ENCODE measurements around the gene OR2V1. TPM values are rescaled to one million over a fixed set of nuclear protein-coding genes. Genes with fewer than 3 reads are reported as not detected.
A peak's percentile ranks its signal among the peaks of the same experiment; 100 is the strongest.
"Not testable (repeated sequence)": the region's sequence is repeated elsewhere in the genome, so short reads cannot be mapped to it uniquely, and the experiment has no call there.

Gene OR2V1
- polyA plus RNA-seq, 3 donors from 2014 or later: not detected

DNA sequence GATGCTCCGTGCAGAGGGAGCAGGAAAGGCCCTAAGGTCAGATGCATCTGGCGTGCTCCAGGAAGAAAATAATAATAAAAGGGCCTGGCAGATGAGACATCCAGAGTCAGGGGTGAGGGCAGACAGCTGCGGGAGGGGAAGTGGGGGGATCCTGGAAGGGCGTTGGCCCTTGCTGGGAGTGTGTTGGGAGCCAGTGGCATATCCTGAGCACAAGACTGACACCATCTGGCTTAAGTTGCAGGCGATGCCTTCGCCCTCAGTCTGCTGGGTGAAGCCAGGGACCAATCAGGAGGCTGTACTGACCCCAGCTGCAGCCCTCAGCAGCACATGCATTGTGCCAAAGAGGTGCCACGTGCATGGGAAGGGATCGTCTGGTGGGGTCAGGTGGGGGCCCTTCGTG is 20.2 kb upstream of the OR2V1 start:
- peaks cover 0 to 2% (median 0%) of the 10 kb centered on the region in 6 donors for H3K9me3 Mint-ChIP-seq
- H3K4me1 Mint-ChIP-seq: peaks cover 0 to 3% of the 10 kb centered on the region in 2 donors
- no peaks in the 10 kb centered on the region for H3K36me3 Mint-ChIP-seq
- no peak overlapping the region for H3K4me3 Mint-ChIP-seq
- no peak overlapping the region for H3K27ac Mint-ChIP-seq
- peaks cover 3 to 23% (median 4%) of the 10 kb centered on the region in 3 donors for H3K27me3 Mint-ChIP-seq (ENCODE audit: low read depth in 3 of 3)
- no peak for DNase-seq

DNA sequence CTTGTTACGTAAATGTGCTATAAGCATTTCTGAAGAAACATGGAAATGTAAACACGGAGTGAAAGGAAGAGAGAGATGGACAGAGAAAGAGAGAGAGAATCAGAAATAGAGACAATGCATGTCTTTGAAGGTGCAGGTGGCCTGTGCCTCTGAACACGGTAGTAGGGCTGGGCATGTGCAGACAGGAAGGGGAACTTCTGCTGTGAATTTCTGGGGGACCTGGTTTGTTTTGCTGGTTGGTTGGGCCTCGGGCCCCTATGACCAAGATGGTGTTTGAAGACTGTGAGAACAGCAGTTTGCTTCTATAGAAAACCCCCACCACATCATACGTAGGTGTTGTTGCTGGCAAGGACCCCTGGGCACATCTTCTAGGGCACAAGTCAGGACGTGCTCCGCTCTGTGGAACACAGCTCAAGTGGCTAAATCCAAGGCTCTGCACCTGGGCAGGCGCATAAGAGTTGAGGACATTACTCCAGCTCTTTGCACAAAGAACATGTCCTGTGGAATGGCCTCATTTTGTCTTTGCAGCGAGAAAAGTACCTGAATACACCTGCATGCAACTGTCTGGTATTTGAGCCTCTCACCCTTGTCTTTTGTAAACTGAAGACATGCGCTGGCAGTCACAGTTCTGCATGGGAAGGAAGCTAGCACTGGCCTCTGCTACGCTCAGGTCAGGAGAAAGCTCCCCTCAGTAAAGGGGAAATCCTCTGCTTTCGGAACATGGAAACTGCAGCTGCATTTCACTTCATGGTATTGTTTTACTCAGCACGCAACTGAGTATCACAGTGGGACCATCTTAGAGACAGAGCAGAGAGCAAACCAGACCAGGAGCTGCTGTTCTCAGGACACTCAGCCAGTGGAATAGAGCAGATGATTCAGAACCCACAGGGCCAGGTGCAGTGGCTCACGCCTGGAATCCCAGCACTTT is 19.1 kb upstream of the OR2V1 start:
- DNase-seq: no peak
- Mint-ChIP-seq H3K27me3 (ENCODE audit: low read depth in 3 of 3) (peaks cover 3 to 26% (median 4%) of the 10 kb centered on the region in 3 donors), H3K27ac (no peak overlapping the region), H3K4me1 (peaks cover 0 to 3% of the 10 kb centered on the region in 2 donors), H3K4me3 (no peak overlapping the region), H3K36me3 (no peaks in the 10 kb centered on the region), H3K9me3 (peaks cover 0 to 2% (median 0%) of the 10 kb centered on the region in 6 donors)

GRCh38 chr5:181149355-181149754 is 18.4 kb upstream of the OR2V1 start:
- Mint-ChIP-seq H3K36me3 (no peaks in the 10 kb centered on the region), H3K4me3 (no peak overlapping the region), H3K27ac (no peak overlapping the region), H3K27me3 (ENCODE audit: low read depth in 3 of 3) (peaks cover 3 to 29% (median 4%) of the 10 kb centered on the region in 3 donors), H3K4me1 (peaks cover 0 to 3% of the 10 kb centered on the region in 2 donors), H3K9me3 (peaks cover 0 to 2% (median 0%) of the 10 kb centered on the region in 6 donors)
- no peak for DNase-seq

DNA sequence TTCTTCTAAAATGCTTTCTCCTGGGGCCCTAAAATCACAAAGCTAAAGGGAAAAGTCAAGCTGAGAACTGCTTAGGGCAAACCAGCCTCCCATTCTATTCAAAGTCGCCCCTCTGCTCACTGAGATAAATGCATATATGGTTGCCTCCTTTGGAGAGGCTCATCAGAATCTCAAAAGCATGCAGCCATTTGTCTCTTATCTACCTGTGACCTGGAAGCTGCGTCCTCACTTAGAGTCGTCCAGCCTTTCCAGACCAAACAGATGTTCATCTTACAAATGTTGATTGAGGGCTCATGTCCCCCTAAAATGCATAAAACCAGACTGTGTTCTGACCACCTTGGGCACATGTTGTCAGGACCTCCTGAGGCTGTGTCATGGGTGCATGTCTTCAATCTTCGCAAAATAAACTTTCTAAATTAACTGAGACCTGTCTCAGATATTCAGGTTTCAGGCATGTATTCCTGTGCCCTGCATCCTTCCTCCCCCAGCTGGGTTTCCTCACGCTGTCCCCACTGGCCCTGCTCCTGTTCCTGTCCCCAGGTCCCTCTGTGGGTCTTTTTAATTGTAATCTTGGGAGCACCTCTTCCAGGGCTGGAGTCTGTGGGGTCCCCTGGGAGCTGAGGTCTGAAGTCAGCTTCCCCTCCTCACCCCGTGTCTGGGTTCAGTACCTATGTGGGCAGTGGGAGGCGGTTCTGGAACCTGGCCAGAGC is 16.1 kb upstream of the OR2V1 start, which contains the start of gene OR2V2:
Gene OR2V2 (plus strand): TSS at position 660 of the 710 bp plus-strand sequence. CDS start 7,357 bp downstream, outside the sequence.
- H3K4me3 Mint-ChIP-seq, H3K9me3 Mint-ChIP-seq, H3K4me1 Mint-ChIP-seq, H3K27ac Mint-ChIP-seq, DNase-seq, H3K36me3 Mint-ChIP-seq: not testable (repeated sequence)
- H3K27me3 Mint-ChIP-seq (ENCODE audit: low read depth in 3 of 3): peaks cover 3 to 37% (median 7%) of the 10 kb centered on the region in 3 donors

GRCh38 chr5:181145133-181145532 is 14.2 kb upstream of the OR2V1 start:
- no peak for DNase-seq
- Mint-ChIP-seq H3K27me3 (ENCODE audit: low read depth in 3 of 3) (peaks cover 6 to 31% (median 9%) of the 10 kb centered on the region in 3 donors), H3K4me3 (no peak overlapping the region), H3K9me3 (peaks cover 0 to 3% (median 1%) of the 10 kb centered on the region in 6 donors), H3K27ac (no peak overlapping the region), H3K36me3 (no peaks in the 10 kb centered on the region), H3K4me1 (no peaks in the 10 kb centered on the region)

DNA sequence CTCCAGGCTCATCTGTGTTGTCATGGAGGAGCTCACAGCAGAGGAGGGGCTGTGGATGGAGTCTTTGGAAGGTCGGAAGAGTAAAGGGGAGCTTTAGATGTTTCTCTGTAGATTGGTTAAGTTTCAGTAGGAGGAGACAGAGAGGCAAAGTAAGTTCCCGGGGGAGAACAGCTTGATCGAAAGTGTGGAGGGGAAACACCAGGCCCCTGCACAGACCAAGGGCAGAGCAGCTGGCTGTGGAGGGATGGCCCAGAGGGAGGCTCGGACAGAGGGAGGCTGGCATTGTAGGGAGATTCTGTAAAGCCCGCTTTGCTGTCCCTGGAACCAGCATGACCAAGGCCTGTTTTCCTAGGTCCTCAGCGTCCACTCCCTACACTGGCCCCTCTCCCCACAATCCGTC is 11.1 kb upstream of the OR2V1 start:
- DNase-seq: no peak
- Mint-ChIP-seq H3K27ac (no peak overlapping the region), H3K4me3 (no peak overlapping the region), H3K36me3 (no peaks in the 10 kb centered on the region), H3K4me1 (no peaks in the 10 kb centered on the region), H3K9me3 (peaks cover 5 to 30% (median 9%) of the 10 kb centered on the region in 6 donors), H3K27me3 (ENCODE audit: low read depth in 3 of 3) (peaks cover 7 to 21% (median 9%) of the 10 kb centered on the region in 3 donors)

DNA sequence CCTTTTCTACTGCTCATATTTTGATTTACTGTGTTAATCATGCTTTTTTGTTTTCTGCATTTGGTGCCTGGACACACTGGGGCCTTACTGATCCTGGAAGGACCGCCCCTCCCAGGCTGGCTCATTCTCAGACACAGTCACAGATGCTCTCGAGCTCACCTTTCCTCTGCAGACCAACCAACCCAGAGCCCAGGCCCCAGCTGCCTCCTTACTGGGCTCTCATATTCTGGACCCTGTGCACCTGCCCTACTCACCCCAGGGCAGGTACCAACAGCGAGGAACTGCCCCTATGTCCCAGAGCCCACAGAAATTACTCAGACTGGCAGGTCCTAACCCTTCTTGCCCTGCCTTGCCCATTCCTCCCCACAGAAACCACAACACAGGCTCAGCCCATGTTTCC is 9.8 kb upstream of the OR2V1 start:
- no peak overlapping the region for H3K4me3 Mint-ChIP-seq
- H3K36me3 Mint-ChIP-seq: no peaks in the 10 kb centered on the region
- H3K27me3 Mint-ChIP-seq (ENCODE audit: low read depth in 3 of 3): peaks cover 7 to 20% (median 11%) of the 10 kb centered on the region in 3 donors
- H3K27ac Mint-ChIP-seq: no peak overlapping the region
- H3K9me3 Mint-ChIP-seq: peaks cover 5 to 34% (median 9%) of the 10 kb centered on the region in 6 donors
- H3K4me1 Mint-ChIP-seq: no peaks in the 10 kb centered on the region
- DNase-seq: no peak

DNA sequence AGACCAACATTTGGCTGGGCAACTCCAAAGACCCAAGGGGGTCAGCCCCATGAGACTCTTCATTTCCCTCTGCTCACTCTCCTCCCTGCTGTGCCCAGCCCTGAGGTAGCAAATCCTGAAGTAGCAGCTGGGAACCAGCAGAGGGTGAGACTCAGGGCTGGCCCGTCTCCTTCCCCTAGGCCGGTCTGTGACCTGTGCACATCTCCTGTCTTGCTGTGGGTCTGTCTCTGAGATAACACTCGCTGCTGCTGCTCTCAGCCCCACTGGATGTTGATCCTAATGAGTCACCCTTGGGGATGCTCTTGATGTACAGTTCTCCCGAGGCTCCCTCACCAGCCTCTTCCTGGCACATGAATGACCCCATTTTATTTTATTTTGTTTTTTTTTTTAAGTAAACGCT is 7.3 kb upstream of the OR2V1 start:
- Mint-ChIP-seq H3K27me3 (ENCODE audit: low read depth in 3 of 3) (peaks cover 5 to 19% (median 5%) of the 10 kb centered on the region in 3 donors), H3K4me1 (no peaks in the 10 kb centered on the region), H3K36me3 (no peaks in the 10 kb centered on the region), H3K4me3 (no peak overlapping the region), H3K27ac (no peak overlapping the region), H3K9me3 (peaks cover 5 to 40% (median 14%) of the 10 kb centered on the region in 6 donors)
- no peak for DNase-seq

GRCh38 chr5:181136361-181136955 is 5.5 kb upstream of the OR2V1 start:
- Mint-ChIP-seq H3K36me3 (no peaks in the 10 kb centered on the region), H3K4me3 (no peak overlapping the region), H3K27ac (no peak overlapping the region), H3K9me3 (peaks cover 5 to 40% (median 14%) of the 10 kb centered on the region in 6 donors), H3K27me3 (ENCODE audit: low read depth in 3 of 3) (peaks cover 2 to 12% (median 5%) of the 10 kb centered on the region in 3 donors), H3K4me1 (no peaks in the 10 kb centered on the region)
- DNase-seq: no peak

DNA sequence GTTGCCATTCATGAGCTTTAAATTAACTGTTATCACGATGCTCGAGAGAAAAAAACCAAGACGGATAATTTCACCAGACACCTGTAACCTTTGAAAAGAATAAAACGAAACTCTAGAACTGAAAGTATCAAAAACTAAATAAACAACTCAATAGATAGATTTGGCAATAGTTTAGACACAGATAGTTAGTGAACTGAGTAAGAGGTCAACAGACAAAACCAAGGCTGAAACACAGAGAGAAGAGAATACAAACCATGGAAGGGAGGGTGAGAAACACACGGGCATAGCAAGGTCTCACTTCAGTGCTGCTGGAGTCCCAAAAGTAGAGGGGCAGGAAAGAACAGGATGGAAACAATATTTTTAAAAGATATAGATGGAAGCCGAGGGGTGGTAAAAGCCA is 3.3 kb upstream of the OR2V1 start:
- H3K4me3 Mint-ChIP-seq: no peak overlapping the region
- no peak for DNase-seq
- no peaks in the 10 kb centered on the region for H3K36me3 Mint-ChIP-seq
- H3K4me1 Mint-ChIP-seq: no peaks in the 10 kb centered on the region
- peaks cover 2 to 17% (median 3%) of the 10 kb centered on the region in 3 donors for H3K27me3 Mint-ChIP-seq (ENCODE audit: low read depth in 3 of 3)
- peak overlapping the region in 1 of 6 donors; percentile 45 for H3K27ac Mint-ChIP-seq
- H3K9me3 Mint-ChIP-seq: peaks cover 5 to 31% (median 11%) of the 10 kb centered on the region in 6 donors

GRCh38 chr5:181133610-181134231 is 2.8 kb upstream of the OR2V1 start:
- no peak for DNase-seq
- Mint-ChIP-seq H3K27ac (peak overlapping the region in 1 of 6 donors; percentile 45), H3K36me3 (no peaks in the 10 kb centered on the region), H3K4me3 (no peak overlapping the region), H3K4me1 (no peaks in the 10 kb centered on the region), H3K27me3 (ENCODE audit: low read depth in 3 of 3) (peaks cover 2 to 22% (median 3%) of the 10 kb centered on the region in 3 donors), H3K9me3 (peaks cover 3 to 25% (median 10%) of the 10 kb centered on the region in 6 donors)

GRCh38 chr5:181133083-181133482 is 2.1 kb upstream of the OR2V1 start:
- Mint-ChIP-seq H3K27me3 (ENCODE audit: low read depth in 3 of 3) (peaks cover 2 to 26% (median 5%) of the 10 kb centered on the region in 3 donors), H3K36me3 (no peaks in the 10 kb centered on the region), H3K9me3 (peaks cover 0 to 19% (median 10%) of the 10 kb centered on the region in 6 donors), H3K4me3 (no peak overlapping the region), H3K27ac (no peak overlapping the region), H3K4me1 (no peaks in the 10 kb centered on the region)
- DNase-seq: no peak

GRCh38 chr5:181131514-181131913 is 545 bp upstream of the OR2V1 start:
- Mint-ChIP-seq H3K27ac (no peak overlapping the region), H3K27me3 (ENCODE audit: low read depth in 3 of 3) (peaks cover 0 to 29% (median 3%) of the 10 kb centered on the region in 3 donors), H3K36me3 (no peaks in the 10 kb centered on the region), H3K4me3 (no peak overlapping the region), H3K4me1 (no peaks in the 10 kb centered on the region), H3K9me3 (peaks cover 0 to 12% (median 5%) of the 10 kb centered on the region in 6 donors)
- no peak for DNase-seq

All from immature natural killer cell (primary cell).